Activated CD4-positive, alpha-beta memory T cell treated with anti-CD3 and anti-CD28 coated beads for 36 hours (primary cell): ENCODE measurements around the gene SLC4A2. TPM values are rescaled to one million over a fixed set of nuclear protein-coding genes. Genes with fewer than 3 reads are reported as not detected.
A peak's percentile ranks its signal among the peaks of the same experiment; 100 is the strongest.

Experiments
- CTCF ChIA-PET: fragments of 350-600 bp; sonication (Branson Sonifier 250); formaldehyde crosslinking; loops from one replicate; lab custom pipeline; 2021; ENCODE audit warnings: antibody characterized with exemption, inconsistent platforms; lab: Charles Lee
- POLR2A ChIA-PET: fragments of 350-600 bp; sonication (Branson Sonifier 250); formaldehyde crosslinking; loops from one replicate; lab custom pipeline; 2021; ENCODE audit warnings: antibody characterized with exemption; lab: Charles Lee
- DNase-seq: peaks from one replicate; pipeline ENCODE4 v3.0.0-alpha.2; 2020
- H3K27ac Mint-ChIP-seq: one replicate; pipeline ENCODE4 v1.8.0; 2021; ENCODE audit warnings: mixed read lengths
- H3K27me3 Mint-ChIP-seq: one replicate; pipeline ENCODE4 v1.8.0; 2021; ENCODE audit warnings: mixed read lengths
- H3K36me3 Mint-ChIP-seq: one replicate; pipeline ENCODE4 v1.8.0; 2021; ENCODE audit warnings: mixed read lengths
- H3K4me1 Mint-ChIP-seq: one replicate; pipeline ENCODE4 v1.8.0; 2021; ENCODE audit warnings: low read depth, mixed read lengths
- H3K4me3 Mint-ChIP-seq: one replicate; pipeline ENCODE4 v1.8.0; 2021; ENCODE audit warnings: mild to moderate bottlenecking, mixed read lengths
- H3K9me3 Mint-ChIP-seq: one replicate; pipeline ENCODE4 v1.8.0; 2021; ENCODE audit warnings: mixed read lengths
- intact Hi-C: fragments of 100-400 bp; cut with micrococcal nuclease; formaldehyde crosslinking; loops from one replicate; pipeline ENCODE4 v1.15.1; 2023
- total RNA-seq, 2 experiments: library from RNA; stranded (reverse); gene quantifications; one replicate each; pipeline ENCODE4 v1.2.3, GENCODE V29; 2021

Gene SLC4A2
- total RNA-seq, 2 experiments from 2014 or later = 46.7 to 50.5 TPM

GRCh38 chr7:151115836-151116418 is 56.5 kb downstream of the SLC4A2 start:
- Mint-ChIP-seq H3K4me3 (peak overlapping the region; percentile 65), H3K9me3 (no peaks in the 10 kb centered on the region), H3K27ac (no peak overlapping the region), H3K4me1 (peaks cover 12% of the 10 kb centered on the region), H3K36me3 (no peaks in the 10 kb centered on the region), H3K27me3 (peaks cover 5% of the 10 kb centered on the region)
- ChIA-PET CTCF (interaction anchor here (0.5 to 1.8 kb wide), 9 partner anchors 8 to 1035 kb away, joined by 3 to 11 read pairs (median 3); no protein-coding TSS in a partner anchor), POLR2A (interaction anchor here (0.6 kb wide), 1 partner anchor 234 kb away, joined by 3 read pairs; no protein-coding TSS in a partner anchor)
- DNase-seq = peak; percentile 20
- intact Hi-C loops = loop anchor here (5.0 kb wide), 1 partner anchor 111 kb away; the partner anchor contains the start of gene ABCF2

- POLR2A ChIA-PET = interaction anchor here (0.6 to 1.2 kb wide), 2 partner anchors 110 to 233 kb away, joined by 3 read pairs; partner anchors contain the start of gene ABCF2
- CTCF ChIA-PET = interaction anchor here (1.4 to 1.8 kb wide), 3 partner anchors 32 to 98 kb away, joined by 3 to 5 read pairs (median 3); no protein-coding TSS in a partner anchor
- Mint-ChIP-seq H3K27ac (peak overlapping the region; percentile 85), H3K27me3 (peaks cover 5% of the 10 kb centered on the region), H3K36me3 (peaks cover 2% of the 10 kb centered on the region), H3K9me3 (no peaks in the 10 kb centered on the region), H3K4me3 (peak overlapping the region; percentile 71), H3K4me1 (peaks cover 12% of the 10 kb centered on the region)
- no peak for DNase-seq
- intact Hi-C loops = loop anchor here (5.0 kb wide), 1 partner anchor 110 kb away; the partner anchor contains the start of gene ABCF2
These were observed 57.4 kb downstream of the SLC4A2 start for GRCh38 chr7:151116603-151117440.

GRCh38 chr7:151117565-151117964 is 58.2 kb downstream of the SLC4A2 start:
- ChIA-PET POLR2A (interaction anchor here (1.2 kb wide), 1 partner anchor 109 kb away, joined by 3 read pairs; the partner anchor contains the start of gene ABCF2), CTCF (interaction anchor here (1.4 kb wide), 1 partner anchor 51 kb away, joined by 3 read pairs; no protein-coding TSS in a partner anchor)
- peak overlapping the region; percentile 71 for H3K4me3 Mint-ChIP-seq
- DNase-seq = peak; percentile 60
- H3K4me1 Mint-ChIP-seq = peaks cover 12% of the 10 kb centered on the region
- no peaks in the 10 kb centered on the region for H3K9me3 Mint-ChIP-seq
- peak overlapping the region; percentile 85 for H3K27ac Mint-ChIP-seq
- H3K27me3 Mint-ChIP-seq = peaks cover 5% of the 10 kb centered on the region
- peaks cover 2% of the 10 kb centered on the region for H3K36me3 Mint-ChIP-seq
- intact Hi-C loops = loop anchor here (5.0 kb wide), 1 partner anchor 110 kb away; the partner anchor contains the start of gene ABCF2

- ChIA-PET POLR2A (interaction anchor here (1.2 kb wide), 1 partner anchor 109 kb away, joined by 3 read pairs; the partner anchor contains the start of gene ABCF2), CTCF (interaction anchor here (1.2 kb wide), 1 partner anchor 45 kb away, joined by 4 read pairs; no protein-coding TSS in a partner anchor)
- intact Hi-C loops = loop anchor here (5.0 kb wide), 1 partner anchor 109 kb away; the partner anchor contains the start of gene ABCF2
- Mint-ChIP-seq H3K36me3 (peaks cover 2% of the 10 kb centered on the region), H3K4me3 (no peak overlapping the region), H3K9me3 (no peaks in the 10 kb centered on the region), H3K27ac (peak overlapping the region; percentile 45), H3K4me1 (peaks cover 12% of the 10 kb centered on the region), H3K27me3 (peaks cover 2% of the 10 kb centered on the region)
- no peak for DNase-seq
These were observed 59.0 kb downstream of the SLC4A2 start for GRCh38 chr7:151118108-151119054.

GRCh38 chr7:151119055-151119415 is 59.6 kb downstream of the SLC4A2 start:
- H3K36me3 Mint-ChIP-seq = peaks cover 6% of the 10 kb centered on the region
- no peaks in the 10 kb centered on the region for H3K27me3 Mint-ChIP-seq
- H3K9me3 Mint-ChIP-seq = no peaks in the 10 kb centered on the region
- H3K4me1 Mint-ChIP-seq = peaks cover 12% of the 10 kb centered on the region
- POLR2A ChIA-PET = no interaction called here
- H3K27ac Mint-ChIP-seq = no peak overlapping the region
- CTCF ChIA-PET = interaction anchor here (1.2 kb wide), 1 partner anchor 45 kb away, joined by 4 read pairs; no protein-coding TSS in a partner anchor
- intact Hi-C loops = loop anchor here (5.0 kb wide), 1 partner anchor 108 kb away; the partner anchor contains the start of gene ABCF2
- H3K4me3 Mint-ChIP-seq = no peak overlapping the region
- DNase-seq = no peak

- no peak overlapping the region for H3K4me3 Mint-ChIP-seq
- ChIA-PET CTCF (interaction anchor here (0.9 to 1.2 kb wide), 2 partner anchors 9 to 44 kb away, joined by 4 read pairs; no protein-coding TSS in a partner anchor), POLR2A (no interaction called here)
- no peak overlapping the region for H3K27ac Mint-ChIP-seq
- intact Hi-C loops = loop anchor here (5.0 kb wide), 1 partner anchor 107 kb away; the partner anchor contains the start of gene ABCF2
- H3K36me3 Mint-ChIP-seq = peaks cover 12% of the 10 kb centered on the region
- H3K27me3 Mint-ChIP-seq = no peaks in the 10 kb centered on the region
- H3K9me3 Mint-ChIP-seq = no peaks in the 10 kb centered on the region
- H3K4me1 Mint-ChIP-seq = peaks cover 12% of the 10 kb centered on the region
- DNase-seq = no peak
These were observed 60.5 kb downstream of the SLC4A2 start for GRCh38 chr7:151119902-151120301.

- H3K27ac Mint-ChIP-seq = no peak overlapping the region
- DNase-seq = no peak
- no peaks in the 10 kb centered on the region for H3K9me3 Mint-ChIP-seq
- intact Hi-C loops = no loop called here
- no peaks in the 10 kb centered on the region for H3K27me3 Mint-ChIP-seq
- peaks cover 10% of the 10 kb centered on the region for H3K4me1 Mint-ChIP-seq
- peaks cover 12% of the 10 kb centered on the region for H3K36me3 Mint-ChIP-seq
- ChIA-PET CTCF (no interaction called here), POLR2A (no interaction called here)
- H3K4me3 Mint-ChIP-seq = no peak overlapping the region
These were observed 61.5 kb downstream of the SLC4A2 start for GRCh38 chr7:151120896-151121295.

GRCh38 chr7:151121380-151122170 is 62.2 kb downstream of the SLC4A2 start:
- H3K27me3 Mint-ChIP-seq = no peaks in the 10 kb centered on the region
- H3K36me3 Mint-ChIP-seq = peaks cover 12% of the 10 kb centered on the region
- POLR2A ChIA-PET = no interaction called here
- CTCF ChIA-PET = no interaction called here
- H3K4me3 Mint-ChIP-seq = no peak overlapping the region
- no peak overlapping the region for H3K27ac Mint-ChIP-seq
- peaks cover 9% of the 10 kb centered on the region for H3K4me1 Mint-ChIP-seq
- H3K9me3 Mint-ChIP-seq = no peaks in the 10 kb centered on the region
- intact Hi-C loops = no loop called here
- DNase-seq = no peak

GRCh38 chr7:151122276-151122675 is 62.9 kb downstream of the SLC4A2 start:
- CTCF ChIA-PET = no interaction called here
- H3K9me3 Mint-ChIP-seq = no peaks in the 10 kb centered on the region
- POLR2A ChIA-PET = interaction anchor here (0.6 kb wide), 1 partner anchor 114 kb away, joined by 3 read pairs; no protein-coding TSS in a partner anchor
- no peak for DNase-seq
- peaks cover 12% of the 10 kb centered on the region for H3K36me3 Mint-ChIP-seq
- H3K27ac Mint-ChIP-seq = no peak overlapping the region
- H3K27me3 Mint-ChIP-seq = no peaks in the 10 kb centered on the region
- intact Hi-C loops = no loop called here
- H3K4me3 Mint-ChIP-seq = no peak overlapping the region
- H3K4me1 Mint-ChIP-seq = peaks cover 5% of the 10 kb centered on the region

GRCh38 chr7:151122796-151123157 is 63.4 kb downstream of the SLC4A2 start:
- CTCF ChIA-PET = no interaction called here
- intact Hi-C loops = no loop called here
- POLR2A ChIA-PET = no interaction called here

More at GRCh38 chr7:151122796-151123157, 63.4 kb downstream of the SLC4A2 start:
- Mint-ChIP-seq H3K36me3 (peaks cover 12% of the 10 kb centered on the region), H3K9me3 (no peaks in the 10 kb centered on the region), H3K27me3 (no peaks in the 10 kb centered on the region), H3K4me1 (no peaks in the 10 kb centered on the region), H3K4me3 (no peak overlapping the region), H3K27ac (no peak overlapping the region)
- no peak for DNase-seq
